HG03521 (cell line): Measurements from ENCODE around the gene YARS1.

Source experiments
- ATAC-seq: cut with Tn5 transposase; IDR thresholded peaks from one replicate; pipeline ENCODE4 v1.9.1; 2021; ENCODE audit warnings: mild to moderate bottlenecking, moderate library complexity; ENCODE audit not compliant: unreplicated experiment

The YARS1 gene

DNA sequence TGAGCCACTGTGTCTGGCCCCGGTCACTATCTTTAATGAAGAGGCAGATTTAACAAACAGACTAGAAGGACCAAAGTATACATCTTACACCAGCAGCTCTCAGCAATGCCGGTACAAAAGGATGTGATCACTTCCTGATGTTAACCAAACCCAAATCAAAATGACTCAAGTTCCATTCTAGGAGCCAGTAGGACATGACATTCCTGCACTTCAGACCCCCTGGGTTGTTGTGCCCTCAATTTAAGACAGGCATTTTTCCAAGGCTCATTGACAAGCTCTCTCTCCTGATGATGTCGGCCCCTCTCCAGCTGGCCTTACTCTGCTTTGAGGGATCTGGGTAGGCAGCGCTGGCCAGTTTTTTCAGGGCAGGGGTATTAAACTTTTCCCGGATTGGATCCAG is 35.1 kb downstream of the YARS1 start:
- ATAC-seq: no peak

DNA sequence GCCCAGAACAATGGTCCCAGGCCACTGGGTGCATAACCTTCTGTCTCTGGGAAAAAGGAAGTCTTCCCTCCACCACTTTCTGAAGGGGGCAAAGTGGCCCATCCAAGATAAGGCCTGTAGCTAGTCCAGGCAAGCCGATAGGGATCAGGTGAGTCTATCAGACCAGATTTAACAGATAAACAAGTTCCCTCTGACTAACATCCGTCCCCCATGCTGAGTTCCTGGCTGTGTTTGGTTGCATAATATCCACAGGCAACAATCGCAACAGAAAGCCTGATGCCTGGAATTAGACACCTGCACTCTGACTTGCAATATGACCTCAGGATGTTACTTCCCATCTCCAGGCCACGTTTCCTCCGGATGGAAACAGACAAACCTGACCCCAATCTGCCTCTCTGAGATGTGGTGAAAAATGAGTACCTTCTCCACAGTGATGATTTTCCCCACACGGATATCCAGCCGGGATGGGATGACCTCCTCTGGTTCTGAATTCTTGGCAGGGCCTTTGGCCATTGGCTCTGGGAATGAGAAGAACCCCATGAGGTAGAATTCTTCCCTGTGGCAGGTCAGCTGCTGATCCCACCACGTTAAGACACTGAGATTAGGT is 36.4 kb downstream of the YARS1 start:
- no peak for ATAC-seq

DNA sequence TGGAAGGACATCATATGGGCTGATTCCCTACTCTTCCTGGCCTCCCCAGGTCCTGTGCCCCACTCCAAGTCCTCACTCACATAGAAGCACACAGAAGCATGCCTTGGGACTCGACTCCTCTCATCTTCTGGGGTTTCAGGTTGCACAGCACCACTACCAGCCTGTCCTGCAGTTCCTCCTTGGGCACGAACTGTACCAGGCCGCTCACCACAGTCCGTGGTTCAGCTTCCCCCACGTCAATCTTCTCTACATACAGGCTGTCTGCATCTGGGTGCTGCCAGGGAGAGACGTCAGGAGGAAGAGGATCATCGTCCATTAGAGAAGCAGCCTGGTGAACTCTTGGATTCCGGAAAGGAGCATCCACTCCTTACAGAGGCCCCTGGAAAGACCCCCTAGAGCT is 37.2 kb downstream of the YARS1 start:
- no peak for ATAC-seq

DNA sequence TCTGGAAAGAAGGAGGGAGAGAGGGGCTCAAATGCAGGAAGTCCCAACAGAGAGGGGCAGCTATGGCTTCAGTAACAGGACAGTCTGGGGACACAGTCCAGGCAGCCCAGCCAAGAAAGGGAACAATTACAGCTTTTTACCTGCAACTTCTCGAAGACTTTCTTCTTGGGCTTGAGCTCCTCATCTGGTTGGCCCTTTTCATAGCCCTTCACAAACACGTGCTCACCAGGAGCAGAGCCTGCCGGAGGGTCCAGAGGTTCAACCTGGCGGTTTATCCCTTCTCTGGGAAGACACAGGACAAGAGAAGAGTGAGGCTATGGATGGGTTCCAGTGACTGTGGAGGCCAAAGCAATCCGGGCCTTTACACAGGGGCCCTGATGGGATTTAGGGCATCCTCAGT is 37.9 kb downstream of the YARS1 start:
- no peak for ATAC-seq

DNA sequence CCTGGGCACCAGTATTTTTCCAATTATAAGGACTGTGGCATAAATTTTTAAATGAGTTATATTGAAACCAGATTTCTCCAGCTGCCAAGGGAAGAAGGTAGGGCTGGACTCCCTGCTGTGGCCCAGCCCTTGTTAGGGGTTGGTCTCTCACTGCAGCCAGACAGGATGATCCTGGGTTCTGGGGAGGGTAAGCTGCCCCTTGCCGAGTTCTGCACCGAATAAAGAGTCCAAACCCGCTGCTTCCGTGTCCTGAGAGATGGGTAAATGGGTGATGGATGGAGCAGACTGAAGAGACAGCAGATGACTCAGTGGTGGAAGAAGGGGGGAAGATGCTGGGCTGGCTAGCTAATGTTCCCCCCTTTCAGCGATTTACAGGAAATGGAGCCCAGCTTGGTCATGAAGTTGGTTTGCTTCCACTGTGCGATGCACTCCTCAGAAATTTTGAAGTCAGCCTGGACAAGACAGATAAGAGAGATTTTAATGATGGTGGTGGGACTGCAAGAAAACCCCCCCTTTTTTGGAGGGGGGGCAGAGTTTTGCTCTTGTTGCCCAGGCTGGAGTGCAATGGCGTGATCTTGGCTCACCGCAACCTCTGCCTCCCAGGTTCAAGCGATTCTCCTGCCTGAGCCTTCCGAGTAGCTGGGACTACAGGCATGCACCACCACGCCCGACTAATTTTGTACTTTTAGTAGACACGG is 41.4 kb downstream of the YARS1 start:
- ATAC-seq: no peak

DNA sequence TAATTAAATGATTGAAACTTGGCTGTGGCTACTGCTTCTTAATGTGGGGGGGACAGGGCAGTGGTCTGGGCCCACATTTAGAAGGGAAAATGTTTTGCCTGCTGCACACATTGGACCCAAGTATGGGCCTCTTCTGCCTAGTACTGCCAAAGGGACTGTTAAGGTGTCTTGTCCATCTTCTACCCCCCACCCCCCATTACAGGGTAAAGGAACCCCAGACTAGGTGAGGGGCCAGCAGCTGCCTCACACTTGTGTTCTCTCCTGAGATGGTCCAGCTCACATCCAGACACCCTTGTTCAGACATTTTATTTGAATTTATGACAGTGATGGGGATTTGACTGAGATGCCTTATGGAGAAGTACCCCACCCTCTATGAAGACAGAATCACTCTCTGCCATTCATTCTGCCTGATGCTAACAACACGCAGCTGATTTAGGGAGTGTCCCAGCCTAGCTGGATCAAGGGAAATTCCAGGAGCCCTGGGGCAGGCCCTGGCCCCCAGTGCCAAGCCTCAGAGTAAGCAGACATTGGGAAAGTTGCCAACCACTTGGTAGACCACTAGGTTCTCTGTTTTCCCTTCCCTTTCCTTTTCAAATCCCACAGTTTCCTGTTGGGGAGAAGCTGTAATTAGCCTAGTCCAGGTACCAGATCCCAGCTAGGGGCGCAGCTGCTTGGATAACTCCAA is 42.1 kb downstream of the YARS1 start:
- no peak for ATAC-seq

DNA sequence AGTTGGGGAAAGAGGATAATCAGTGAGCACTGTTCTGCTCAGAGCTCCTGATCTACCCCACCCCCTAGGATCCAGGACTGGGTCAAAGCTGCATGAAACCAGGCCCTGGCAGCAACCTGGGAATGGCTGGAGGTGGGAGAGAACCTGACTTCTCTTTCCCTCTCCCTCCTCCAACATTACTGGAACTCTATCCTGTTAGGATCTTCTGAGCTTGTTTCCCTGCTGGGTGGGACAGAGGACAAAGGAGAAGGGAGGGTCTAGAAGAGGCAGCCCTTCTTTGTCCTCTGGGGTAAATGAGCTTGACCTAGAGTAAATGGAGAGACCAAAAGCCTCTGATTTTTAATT is 42.7 kb downstream of the YARS1 start:
- ATAC-seq: no peak

DNA sequence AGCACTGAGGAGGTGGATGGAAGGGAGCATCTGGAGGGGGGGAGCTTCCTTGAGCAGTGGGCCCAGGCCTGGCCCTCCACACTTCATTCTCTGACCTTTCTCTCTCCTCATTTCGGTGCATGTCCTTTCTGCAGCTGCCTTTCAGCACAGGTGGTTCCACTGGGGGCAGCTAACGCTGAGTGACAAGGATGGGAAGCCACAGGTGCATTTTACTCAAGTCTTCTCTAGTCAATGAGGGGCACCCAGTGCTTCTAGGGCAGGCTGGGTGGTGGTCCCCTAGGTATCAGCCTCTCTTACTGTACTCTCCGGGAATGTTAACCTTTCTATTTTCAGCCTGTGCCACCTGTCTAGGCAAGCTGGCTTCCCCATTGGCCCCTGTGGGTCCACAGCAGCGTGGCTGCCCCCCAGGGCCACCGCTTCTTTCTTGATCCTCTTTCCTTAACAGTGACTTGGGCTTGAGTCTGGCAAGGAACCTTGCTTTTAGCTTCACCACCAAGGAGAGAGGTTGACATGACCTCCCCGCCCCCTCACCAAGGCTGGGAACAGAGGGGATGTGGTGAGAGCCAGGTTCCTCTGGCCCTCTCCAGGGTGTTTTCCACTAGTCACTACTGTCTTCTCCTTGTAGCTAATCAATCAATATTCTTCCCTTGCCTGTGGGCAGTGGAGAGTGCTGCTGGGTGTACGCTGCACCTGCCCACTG is 43.2 kb downstream of the YARS1 start:
- ATAC-seq: no peak

DNA sequence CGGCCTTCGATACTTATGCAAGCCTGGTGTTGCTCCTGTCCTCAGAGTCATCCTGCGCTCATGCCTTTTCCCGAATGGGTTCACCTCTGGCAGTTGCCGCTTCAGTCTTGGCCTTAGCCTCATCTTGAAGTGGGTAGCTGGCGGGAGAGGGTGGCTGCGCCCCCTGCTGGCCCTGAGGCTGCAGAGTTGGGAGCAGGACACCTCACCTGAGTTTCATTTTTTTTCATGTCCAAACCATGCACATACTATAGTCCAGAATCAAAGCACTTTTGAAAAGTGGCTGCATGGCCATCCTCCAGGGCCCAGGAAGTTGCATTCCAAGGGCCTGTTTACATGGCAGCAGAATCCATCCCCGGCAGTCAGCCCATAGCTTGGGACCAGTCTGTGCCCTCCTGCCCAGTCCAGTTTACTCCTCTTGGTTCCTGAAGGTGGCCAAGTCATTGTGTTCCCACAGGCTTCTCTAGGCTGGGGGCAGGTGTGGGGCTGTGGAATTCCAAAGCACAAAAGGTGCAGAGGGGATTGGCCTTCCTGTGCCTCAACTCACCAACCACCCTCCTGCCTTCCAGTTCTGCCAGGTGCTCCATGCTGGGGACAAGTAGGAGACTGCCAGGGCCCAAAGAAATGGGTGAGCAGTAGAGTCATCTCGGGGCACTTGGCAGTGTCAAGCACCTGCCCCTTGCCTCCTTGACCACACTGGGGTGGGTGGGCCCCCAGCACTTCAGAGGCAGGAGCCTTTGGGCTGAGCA is 44.0 kb downstream of the YARS1 start:
- peak; percentile 50 for ATAC-seq

DNA sequence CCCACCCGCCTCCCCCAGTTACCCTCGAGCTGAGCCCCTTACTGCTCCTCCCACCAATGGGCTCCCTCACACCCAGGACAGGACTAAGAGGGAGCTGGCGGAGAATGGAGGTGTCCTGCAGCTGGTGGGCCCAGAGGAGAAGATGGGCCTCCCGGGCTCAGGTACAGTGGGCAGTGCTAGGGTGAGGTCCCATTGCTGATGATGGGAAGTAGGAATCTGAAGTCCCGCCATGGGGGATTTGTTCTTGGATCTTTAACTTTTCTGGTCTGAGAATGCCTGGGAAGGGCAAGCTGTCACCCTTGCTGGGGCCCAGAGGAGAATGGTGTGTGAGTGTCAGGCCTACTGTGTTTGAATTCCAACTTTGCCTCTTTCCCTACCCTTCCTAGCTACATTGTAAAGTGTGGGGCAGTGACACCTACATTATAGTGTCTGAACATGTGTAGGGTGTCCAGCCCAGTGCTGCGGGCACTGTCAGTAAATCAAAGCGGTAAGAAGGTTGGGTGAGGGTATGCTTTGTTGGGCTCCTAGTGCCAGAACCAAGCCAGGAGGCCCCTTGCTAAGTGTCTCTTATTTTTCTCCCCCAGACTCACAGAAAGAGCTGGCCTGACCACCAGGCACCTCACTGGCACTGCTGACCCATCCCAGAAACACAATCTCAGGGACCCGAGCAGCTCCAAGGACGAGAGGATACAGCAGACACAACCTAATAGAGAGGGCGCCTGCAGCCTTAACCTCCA is 44.7 kb downstream of the YARS1 start:
- ATAC-seq: no peak

DNA sequence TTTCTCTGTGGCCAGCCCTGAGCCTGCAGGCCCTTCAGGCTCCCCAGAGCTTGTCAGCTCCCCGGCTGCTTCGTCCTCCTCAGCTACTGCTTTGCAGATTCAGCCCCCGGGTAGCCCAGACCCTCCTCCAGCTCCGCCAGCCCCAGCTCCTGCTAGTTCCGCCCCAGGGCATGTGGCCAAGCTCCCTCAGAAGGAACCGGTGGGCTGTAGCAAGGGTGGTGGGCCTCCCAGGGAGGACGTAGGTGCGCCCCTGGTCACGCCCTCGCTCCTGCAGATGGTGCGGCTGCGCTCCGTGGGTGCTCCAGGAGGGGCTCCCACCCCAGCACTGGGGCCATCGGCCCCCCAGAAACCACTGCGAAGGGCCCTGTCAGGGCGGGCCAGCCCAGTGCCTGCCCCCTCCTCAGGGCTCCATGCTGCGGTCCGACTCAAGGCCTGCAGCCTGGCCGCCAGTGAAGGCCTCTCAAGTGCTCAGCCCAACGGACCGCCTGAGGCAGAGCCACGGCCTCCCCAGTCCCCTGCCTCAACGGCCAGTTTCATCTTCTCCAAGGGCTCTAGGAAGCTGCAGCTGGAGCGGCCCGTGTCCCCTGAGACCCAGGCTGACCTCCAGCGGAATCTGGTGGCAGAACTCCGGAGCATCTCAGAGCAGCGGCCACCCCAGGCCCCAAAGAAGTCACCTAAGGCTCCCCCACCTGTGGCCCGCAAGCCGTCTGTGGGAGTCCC is 45.4 kb downstream of the YARS1 start:
- no peak for ATAC-seq

DNA sequence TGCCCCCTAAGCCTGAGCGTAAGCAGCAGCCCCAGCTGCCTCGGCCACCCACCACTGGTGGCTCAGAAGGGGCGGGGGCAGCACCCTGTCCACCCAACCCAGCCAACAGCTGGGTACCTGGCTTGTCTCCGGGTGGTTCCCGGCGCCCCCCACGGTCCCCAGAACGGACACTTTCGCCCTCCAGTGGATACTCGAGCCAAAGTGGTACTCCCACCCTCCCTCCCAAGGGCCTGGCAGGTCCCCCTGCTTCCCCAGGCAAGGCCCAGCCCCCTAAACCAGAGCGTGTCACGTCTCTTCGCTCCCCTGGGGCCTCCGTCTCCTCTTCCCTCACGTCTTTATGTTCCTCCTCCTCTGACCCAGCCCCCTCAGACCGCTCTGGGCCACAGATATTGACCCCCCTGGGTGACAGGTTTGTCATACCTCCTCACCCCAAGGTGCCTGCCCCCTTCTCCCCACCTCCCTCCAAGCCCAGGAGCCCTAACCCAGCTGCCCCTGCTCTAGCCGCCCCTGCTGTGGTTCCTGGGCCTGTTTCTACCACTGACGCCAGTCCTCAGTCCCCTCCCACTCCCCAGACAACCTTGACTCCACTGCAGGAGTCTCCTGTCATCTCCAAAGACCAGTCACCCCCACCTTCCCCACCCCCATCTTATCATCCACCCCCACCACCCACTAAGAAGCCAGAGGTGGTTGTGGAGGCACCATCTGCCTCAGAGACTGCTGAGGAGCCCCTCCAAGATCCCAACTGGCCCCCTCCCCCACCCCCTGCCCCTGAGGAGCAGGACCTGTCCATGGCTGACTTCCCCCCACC is 46.2 kb downstream of the YARS1 start:
- ATAC-seq: no peak

DNA sequence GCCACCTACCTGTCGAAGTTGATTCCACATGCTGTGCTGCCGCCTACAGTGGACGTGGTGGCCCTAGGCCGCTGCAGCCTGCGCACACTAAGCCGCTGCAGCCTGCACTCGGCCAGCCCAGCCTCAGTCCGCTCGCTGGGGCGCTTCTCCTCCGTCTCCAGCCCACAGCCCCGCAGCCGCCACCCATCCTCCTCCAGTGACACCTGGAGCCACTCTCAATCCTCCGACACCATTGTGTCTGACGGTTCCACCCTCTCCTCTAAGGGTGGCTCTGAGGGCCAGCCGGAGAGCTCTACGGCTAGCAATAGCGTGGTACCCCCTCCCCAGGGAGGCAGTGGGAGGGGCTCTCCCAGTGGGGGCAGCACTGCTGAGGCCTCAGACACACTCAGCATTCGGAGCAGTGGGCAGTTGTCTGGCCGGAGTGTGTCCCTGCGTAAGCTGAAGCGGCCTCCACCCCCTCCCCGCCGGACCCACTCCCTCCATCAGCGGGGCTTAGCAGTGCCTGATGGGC is 46.9 kb downstream of the YARS1 start:
- ATAC-seq: no peak

DNA sequence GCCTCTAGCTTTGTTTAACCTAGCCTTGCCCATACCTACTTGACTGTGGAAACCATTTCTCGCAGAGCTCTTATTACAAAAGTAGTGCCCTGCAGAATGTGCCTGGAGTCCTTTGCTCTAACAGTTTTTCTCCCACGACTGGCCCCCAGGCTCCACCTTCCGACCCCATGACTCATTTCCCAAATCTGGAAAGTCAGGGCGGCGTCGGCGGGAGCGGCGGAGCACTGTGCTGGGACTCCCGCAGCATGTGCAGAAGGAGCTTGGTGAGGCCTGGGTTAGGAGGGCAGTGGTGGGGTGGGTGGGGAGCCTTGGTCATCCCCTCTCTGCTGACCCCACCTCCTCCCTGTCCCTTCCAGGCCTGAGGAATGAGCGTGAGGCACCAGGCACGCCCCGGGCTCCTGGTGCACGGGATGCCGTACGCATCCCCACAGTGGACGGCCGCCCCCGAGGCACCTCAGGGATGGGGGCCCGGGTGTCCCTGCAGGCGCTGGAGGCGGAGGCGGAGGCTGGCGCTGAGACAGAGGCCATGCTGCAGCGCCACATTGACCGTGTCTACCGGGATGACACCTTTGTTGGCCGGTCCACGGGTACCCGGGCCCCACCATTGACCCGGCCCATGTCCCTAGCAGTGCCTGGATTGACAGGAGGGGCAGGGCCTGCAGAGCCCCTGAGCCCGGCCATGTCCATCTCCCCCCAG is 47.5 kb downstream of the YARS1 start:
- no peak for ATAC-seq

DNA sequence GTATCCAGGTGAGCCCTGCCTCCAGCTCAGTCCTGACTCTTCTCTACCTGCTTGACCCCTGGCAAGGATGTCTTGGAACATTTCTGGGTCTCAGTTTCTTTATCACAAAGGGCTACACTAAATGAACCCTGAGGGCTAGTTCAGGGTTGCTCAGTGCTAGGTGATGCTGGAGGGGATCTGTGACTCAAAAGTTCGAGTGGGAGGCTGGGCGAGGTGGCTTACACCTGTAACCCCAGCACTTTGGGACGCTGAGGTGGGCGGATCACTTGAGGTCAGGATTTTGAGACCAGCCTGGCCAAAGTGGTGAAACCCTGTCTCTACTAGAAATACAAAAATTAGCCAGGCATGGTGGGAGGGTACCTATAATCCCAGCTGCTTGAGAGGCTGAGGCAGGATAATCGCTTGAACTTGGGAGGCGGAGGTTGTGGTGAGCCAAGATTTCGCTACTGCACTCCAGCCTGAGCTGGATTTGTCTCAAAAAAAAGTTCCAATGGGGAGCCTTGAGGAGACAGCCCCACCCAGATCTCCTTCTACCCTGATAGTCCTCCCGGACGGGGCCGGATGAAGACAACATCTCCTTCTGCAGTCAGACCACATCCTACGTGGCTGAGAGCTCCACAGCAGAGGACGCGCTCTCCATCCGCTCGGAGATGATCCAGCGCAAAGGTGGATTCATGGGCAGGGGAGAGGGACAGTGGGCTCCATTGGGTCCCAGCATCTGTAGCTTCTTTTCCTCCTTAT is 48.9 kb downstream of the YARS1 start:
- ATAC-seq: no peak

DNA sequence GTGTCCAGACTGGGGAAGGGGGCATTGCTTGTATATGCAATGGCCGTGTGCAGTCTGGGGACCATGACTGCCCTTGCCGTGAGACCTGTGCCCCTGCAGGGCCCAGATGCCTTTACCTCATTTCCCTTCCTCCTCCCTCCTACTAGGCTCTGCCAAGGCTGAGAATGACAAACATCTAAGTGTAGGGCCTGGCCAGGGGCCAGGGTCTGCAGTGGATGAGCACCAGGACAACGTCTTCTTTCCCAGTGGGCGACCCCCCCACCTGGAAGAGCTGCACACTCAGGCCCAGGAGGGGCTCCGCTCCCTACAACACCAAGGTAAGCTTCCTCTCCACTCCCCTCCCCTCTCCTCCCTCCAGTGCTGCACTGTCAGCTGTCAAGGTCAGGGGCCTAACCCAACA is 49.5 kb downstream of the YARS1 start:
- ATAC-seq: no peak

DNA sequence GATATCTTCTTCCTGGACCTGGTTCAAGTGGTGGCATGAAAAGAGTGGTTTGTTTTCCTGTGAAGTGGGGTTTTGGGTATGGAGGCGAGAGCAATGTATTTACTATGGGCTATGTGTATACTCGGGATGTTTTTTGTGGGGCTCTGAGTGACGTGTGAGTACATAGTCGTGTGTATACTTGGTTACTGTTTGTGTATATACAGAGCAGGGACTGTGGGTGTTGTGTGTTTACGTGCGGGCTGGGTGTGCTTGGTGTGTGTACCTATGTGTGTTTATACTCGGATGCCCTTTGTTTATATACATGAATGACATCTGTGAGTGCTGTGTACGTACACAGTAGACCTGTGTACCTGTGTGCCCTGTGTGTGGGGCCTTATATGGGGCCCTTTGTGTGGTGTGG is 50.0 kb downstream of the YARS1 start:
- ATAC-seq: no peak
